ENCODE results near the gene CACHD1. TPM values are rescaled to one million over a fixed set of nuclear protein-coding genes. Genes with fewer than 3 reads are reported as not detected.

Gene CACHD1
- total and polyA plus RNA-seq, 9 of the 15 experiments (the other 6 are each of a cell fraction or from before 2014, with no cell fraction given): 0.07 TPM; not detected in 8

- POLR2A ChIA-PET: no interaction called here
- Histone ChIP-seq H3K9me1 (ENCODE audit: control insufficient read depth, insufficient read depth, low read length) (no peaks in the 10 kb centered on the region), H3K9ac (ENCODE audit: insufficient read depth in 1 of 2, low read depth in 2 of 2, low read length in 2 of 2) (no peak overlapping the region), H3K27me3 (ENCODE audit: control insufficient read depth in 2 of 2, insufficient read depth in 2 of 2, low read length in 2 of 2) (no peaks in the 10 kb centered on the region), H3K79me2 (ENCODE audit: control insufficient read depth, insufficient read depth, low read length) (no peaks in the 10 kb centered on the region), H3K4me1 (replicated peaks in 1 of 2; ENCODE audit: control insufficient read depth in 2 of 2, insufficient read depth in 2 of 2, low read length in 2 of 2) (0 out of 5 replicates have a peak, but pooled peaks cover 0 to under 1% of the 10 kb centered on the region in 2 experiments), H3K36me3 (ENCODE audit: control insufficient read depth, insufficient read depth, low read length) (no peaks in the 10 kb centered on the region), H3K4me2 (ENCODE audit: insufficient read depth, low read length) (no peak overlapping the region), H2AFZ (ENCODE audit: low read depth, low read length) (no peak overlapping the region), H3K27ac (ENCODE audit: extremely low read depth, low read depth, low read length) (no peak overlapping the region), H4K20me1 (replicated peaks; ENCODE audit: control insufficient read depth, insufficient read depth, low read length) (no peaks in the 10 kb centered on the region), H3K4me3 (no peak overlapping the region), H3K9me3 (replicated peaks; ENCODE audit: control insufficient read depth, insufficient read depth, low read depth, low read length) (no peaks in the 10 kb centered on the region)
- DNase-seq (ENCODE audit: extremely low read depth in 1 of 4, low spot score in 3 of 4): peak in 2 of 4 experiments; percentile 22 to 27
- BruUV-seq (replicated peaks): no TSS peak
- in situ Hi-C loops (cut with MboI) (no loop called here), intact Hi-C loops (cut with micrococcal nuclease) (no loop called here)
- no peak for TF ChIP-seq ZC3H4 (CRISPR knock-in tag; IDR thresholded peaks at IDR 0.05; ENCODE audit: borderline replicate concordance)
- no peak for TF ChIP-seq ERF (CRISPR knock-in tag; IDR thresholded peaks at IDR 0.05)
- TF ChIP-seq ARID4B (CRISPR knock-in tag; IDR thresholded peaks at IDR 0.05): no peak
- no peak for TF ChIP-seq CBFA2T3 (IDR thresholded peaks at IDR 0.05)
- no peak for TF ChIP-seq TSC22D4 (tag; IDR thresholded peaks at IDR 0.05)
- peak; percentile 82 for TF ChIP-seq TFE3 (CRISPR knock-in tag; IDR thresholded peaks at IDR 0.05)
- no peak for TF ChIP-seq MCM5 (IDR thresholded peaks at IDR 0.05; ENCODE audit: low read depth)
- TF ChIP-seq USF2 (CRISPR knock-in tag; IDR thresholded peaks at IDR 0.05): peak; percentile 49
- no peak for FAIRE-seq
- no peak for ATAC-seq
- CTCF ChIA-PET (ENCODE audit: low intra/inter-chr PET ratio): no interaction called here
- WGBS (ENCODE audit: insufficient coverage, low coverage, missing lambda C conversion rate): 0% methylated on average over 1 of the region's 1 CpG
These were observed 30.0 kb downstream of the CACHD1 start for GRCh38 chr1:64499966-64500365.

Measured in K562 (cell line).